H1 (cell line): Measurements from ENCODE around the gene PPP4R4. TPM values are rescaled to one million over a fixed set of nuclear protein-coding genes. Genes with fewer than 3 reads are reported as not detected.

Experiments
- CTCF ChIA-PET: fragments of 300-600 bp; sonication (Branson Sonifier 250); formaldehyde crosslinking; loops from one replicate; lab custom pipeline; 2021; ENCODE audit not compliant: partially characterized antibody; lab: Charles Lee
- POLR2A ChIA-PET: fragments of 300-600 bp; sonication (Branson Sonifier 250); formaldehyde crosslinking; loops from one replicate; lab custom pipeline; 2021; ENCODE audit warnings: inconsistent platforms; ENCODE audit not compliant: partially characterized antibody; lab: Charles Lee
- DNase-seq, 2 experiments: peaks; one replicate each; pipeline versions ENCODE4 v3.0.0 to v3.0.0-alpha.2; 2010 to 2022; ENCODE audit warnings: low spot score in 2 of 2, low read depth in 1 of 2, mixed read lengths in 1 of 2
- FAIRE-seq: peaks from 2 replicates; lab custom pipeline; 2011; peaks lifted over from hg19 to GRCh38; lab: Jason Lieb, UNC
- H2AFZ ChIP-seq: 2 replicates; pipeline ENCODE4 v1.8.1; 2012; ENCODE audit warnings: low read length, inconsistent platforms
- H2AK5ac ChIP-seq: 2 replicates; pipeline ENCODE4 v1.6.1; 2013; ENCODE audit warnings: low read depth, low read length
- H2BK120ac ChIP-seq: replicated peaks from 2 replicates; pipeline ENCODE3; 2013; ENCODE audit warnings: low read depth, low read length, inconsistent platforms
- H2BK12ac ChIP-seq: 2 replicates; pipeline ENCODE4 v1.6.1; 2013; ENCODE audit warnings: low read depth, low read length
- H2BK15ac ChIP-seq: 2 replicates; pipeline ENCODE4 v1.6.1; 2013; ENCODE audit warnings: low read length
- H2BK20ac ChIP-seq: 2 replicates; pipeline ENCODE4 v1.6.1; 2013; ENCODE audit warnings: low read length
- H2BK5ac ChIP-seq: 2 replicates; pipeline ENCODE4 v1.6.1; 2013; ENCODE audit warnings: low read depth, low read length
- H3K14ac ChIP-seq: 2 replicates; pipeline ENCODE4 v1.6.1; 2013; ENCODE audit warnings: inconsistent platforms; ENCODE audit not compliant: insufficient read length
- H3K18ac ChIP-seq: 2 replicates; pipeline ENCODE4 v1.6.1; 2013; ENCODE audit warnings: low read length; ENCODE audit errors: extremely low read depth
- H3K23ac ChIP-seq: 2 replicates; pipeline ENCODE4 v1.6.1; 2013; ENCODE audit warnings: inconsistent platforms; ENCODE audit not compliant: insufficient read length
- H3K23me2 ChIP-seq: 2 replicates; pipeline ENCODE4 v1.6.1; 2013; ENCODE audit warnings: low read depth, low read length
- H3K27ac ChIP-seq: 2 replicates; pipeline ENCODE4 v1.6.1; 2011; ENCODE audit warnings: low read depth, low read length, inconsistent platforms
- H3K27me3 ChIP-seq, 4 experiments: replicated peaks in 1 of 4; 1 replicate in 1 of 4; 2 replicates in 3 of 4; pipeline versions ENCODE4 v1.6.1 to v1.8.1; 2011 to 2013; ENCODE audit warnings: low read length in 3 of 4, mild to moderate bottlenecking in 3 of 4, inconsistent platforms in 2 of 4, mixed read lengths in 2 of 4, moderate library complexity in 1 of 4; ENCODE audit not compliant: control insufficient read depth in 3 of 4, insufficient read depth in 3 of 4; ENCODE audit errors: extremely low read depth in 1 of 4
- H3K36me3 ChIP-seq, 4 experiments: 2 replicates each; pipeline versions ENCODE4 v1.6.1 to v1.8.1; 2011 to 2013; ENCODE audit warnings: mild to moderate bottlenecking in 4 of 4, low read length in 3 of 4, moderate library complexity in 2 of 4, control low read depth in 1 of 4, inconsistent platforms in 1 of 4; ENCODE audit not compliant: insufficient read depth in 4 of 4, control insufficient read depth in 2 of 4
- H3K4ac ChIP-seq: replicated peaks from 2 replicates; pipeline ENCODE3; 2013; ENCODE audit warnings: low read length, low read depth, mixed read lengths, inconsistent platforms; ENCODE audit not compliant: insufficient read length
- H3K4me1 ChIP-seq, 4 experiments: replicated peaks in 1 of 4; 1 replicate in 1 of 4; 2 replicates in 3 of 4; pipeline versions ENCODE4 v1.6.1 to v1.8.1; 2011 to 2013; ENCODE audit warnings: low read length in 3 of 4, inconsistent platforms in 2 of 4, mixed read lengths in 1 of 4; ENCODE audit not compliant: insufficient read depth in 4 of 4, control insufficient read depth in 3 of 4
- H3K4me2 ChIP-seq, 2 experiments: 2 replicates each; pipeline versions ENCODE4 v1.6.1 to v1.8.1; 2011 to 2013; ENCODE audit warnings: low read depth in 2 of 2, low read length in 2 of 2, control low read depth in 1 of 2, inconsistent platforms in 1 of 2, mild to moderate bottlenecking in 1 of 2; ENCODE audit not compliant: insufficient read depth in 1 of 2
- H3K4me3 ChIP-seq, 4 experiments: fragments of 200-600, 300-600 bp in 1 of 4; sonication (generic), shearing (Covaris generic), sonication (Bioruptor Twin) in 1 of 4; 2 replicates each; pipeline versions ENCODE4 v1.5.1 to v1.8.1; 2011 to 2016; ENCODE audit warnings: low read length in 4 of 4, low read depth in 3 of 4, control low read depth in 2 of 4, inconsistent platforms in 2 of 4, mild to moderate bottlenecking in 2 of 4, mixed read lengths in 1 of 4, moderate library complexity in 1 of 4; ENCODE audit not compliant: insufficient read depth in 2 of 4; ENCODE audit errors: extremely low read depth in 1 of 4
- H3K56ac ChIP-seq: replicated peaks from 2 replicates; pipeline ENCODE3; 2013; ENCODE audit warnings: low read depth, mild to moderate bottlenecking, mixed read lengths, low read length, inconsistent platforms; ENCODE audit not compliant: insufficient read length
- H3K79me1 ChIP-seq: 2 replicates; pipeline ENCODE4 v1.6.1; 2013; ENCODE audit warnings: low read depth, low read length, control low read depth
- H3K79me2 ChIP-seq, 2 experiments: 2 replicates each; pipeline versions ENCODE4 v1.6.1 to v1.8.1; 2012 to 2013; ENCODE audit warnings: low read length in 2 of 2, mild to moderate bottlenecking in 2 of 2, inconsistent platforms in 1 of 2; ENCODE audit not compliant: insufficient read depth in 2 of 2, control insufficient read depth in 1 of 2
- H3K9ac ChIP-seq, 4 experiments: replicated peaks in 1 of 4; 1 replicate in 1 of 4; 2 replicates in 3 of 4; pipeline versions ENCODE4 v1.6.1 to v1.8.1; 2011 to 2013; ENCODE audit warnings: low read depth in 3 of 4, low read length in 3 of 4, control low read depth in 2 of 4, mild to moderate bottlenecking in 2 of 4, moderate library complexity in 2 of 4, inconsistent platforms in 1 of 4; ENCODE audit errors: extremely low read depth in 1 of 4
- H3K9me3 ChIP-seq, 2 experiments: 2 replicates each; pipeline versions ENCODE4 v1.6.1 to v1.8.1; 2012 to 2013; ENCODE audit warnings: mild to moderate bottlenecking in 2 of 2, moderate library complexity in 2 of 2, control low read depth in 1 of 2, inconsistent platforms in 1 of 2, low read depth in 1 of 2, low read length in 1 of 2, mixed read lengths in 1 of 2; ENCODE audit not compliant: insufficient read depth in 2 of 2
- H4K20me1 ChIP-seq, 2 experiments: replicated peaks in 1 of 2; 2 replicates each; pipeline versions ENCODE3 to v1.8.1; 2011 to 2013; ENCODE audit warnings: inconsistent platforms in 2 of 2, low read length in 2 of 2, mild to moderate bottlenecking in 1 of 2; ENCODE audit not compliant: insufficient read depth in 2 of 2, control insufficient read depth in 1 of 2
- H4K5ac ChIP-seq: 2 replicates; pipeline ENCODE4 v1.6.1; 2013; ENCODE audit warnings: low read length, low read depth, mixed read lengths, inconsistent platforms; ENCODE audit not compliant: insufficient read length
- H4K8ac ChIP-seq: 2 replicates; pipeline ENCODE4 v1.8.0; 2013; ENCODE audit warnings: mild to moderate bottlenecking, moderate library complexity, low read length, inconsistent platforms; ENCODE audit not compliant: insufficient read depth; ENCODE audit errors: extremely low read depth
- H4K91ac ChIP-seq: replicated peaks from 2 replicates; pipeline ENCODE3; 2013; ENCODE audit warnings: low read length, mixed read lengths, inconsistent platforms; ENCODE audit not compliant: insufficient read length
- CBX8 ChIP-seq: fragments of 300-800, 300-1000 bp; sonication (generic); IDR thresholded peaks from 2 replicates; pipeline ENCODE4 v1.7.1; 2016; ENCODE audit warnings: low read depth, low read length, borderline replicate concordance
- CTBP2 ChIP-seq: IDR thresholded peaks from 2 replicates; pipeline ENCODE4 v1.7.0; 2011; ENCODE audit warnings: borderline replicate concordance, mild to moderate bottlenecking, moderate library complexity, mixed read lengths, low read length; ENCODE audit not compliant: insufficient read depth, insufficient read length
- EP300 ChIP-seq, 2 experiments: IDR thresholded peaks; 1 replicate in 1 of 2; 2 replicates in 1 of 2; pipeline ENCODE4 v1.6.1; 2011 to 2012; ENCODE audit warnings: low read depth in 2 of 2, low read length in 2 of 2, mild to moderate bottlenecking in 2 of 2, borderline replicate concordance in 1 of 2, inconsistent platforms in 1 of 2, moderate library complexity in 1 of 2
- NRF1 ChIP-seq: IDR thresholded peaks from 2 replicates; pipeline ENCODE4 v1.6.1; 2011; ENCODE audit warnings: mild to moderate bottlenecking, low read depth, low read length, improper control_type of control experiment
- RXRA ChIP-seq: IDR thresholded peaks from 2 replicates; pipeline ENCODE4 v1.6.1; 2011; ENCODE audit warnings: low read depth, mild to moderate bottlenecking, low read length, moderate library complexity; ENCODE audit not compliant: insufficient read depth
- SP4 ChIP-seq: IDR thresholded peaks from 2 replicates; pipeline ENCODE4 v1.6.1; 2012; ENCODE audit warnings: low read length, inconsistent platforms
- SUZ12 ChIP-seq: fragments of 200-600 bp; sonication (generic); IDR thresholded peaks from 2 replicates; pipeline ENCODE4 v1.6.1; 2012; ENCODE audit warnings: mild to moderate bottlenecking, inconsistent platforms, low read length, moderate library complexity, mixed read lengths
- TEAD4 ChIP-seq: IDR thresholded peaks from 2 replicates; pipeline ENCODE4 v1.6.1; 2012; ENCODE audit warnings: low read depth, low read length, inconsistent platforms, mixed read lengths
- WGBS, 2 experiments: shearing (Covaris generic) in 1 of 2; methylation state at CpG; one replicate each; pipeline versions ENCODE4 v1.1.6 to v1.1.7; 2013 to 2015; ENCODE audit warnings: low lambda C conversion rate in 2 of 2, mixed read lengths in 2 of 2, inconsistent platforms in 1 of 2, low coverage in 1 of 2, missing lambda C conversion rate in 1 of 2; ENCODE audit not compliant: insufficient replicate concordance in 2 of 2, insufficient coverage in 1 of 2, insufficient read length in 1 of 2; ENCODE audit errors: extremely low coverage in 1 of 2, missing lambda C conversion rate in 1 of 2; 5-methylcytosine and 5-hydroxymethylcytosine counted together
- polyA plus RNA-seq, 7 experiments: library from polyadenylated mRNA; depleted of rRNA in 3 of 7; stranded (reverse) in 5 of 7; unstranded in 2 of 7; fragments of >200 nt in 5 of 7; fragments of 200-250 nt in 2 of 7; gene quantifications; 1 replicate in 5 of 7; 2 replicates in 1 of 7; 4 replicates in 1 of 7; pipeline versions ENCODE4 v1.2.1 to v1.2.3, GENCODE V29; 2011 to 2013; ENCODE audit warnings: missing spikeins in 2 of 7, mixed read lengths in 2 of 7
- total RNA-seq: library from RNA; stranded (reverse); fragmentation: NEBNext Ultra II Directional; extraction: Animal tissue kit (Norgen Biotek cat#: 25700); gene quantifications from 2 replicates; pipeline ENCODE4 v1.2.1, GENCODE V29; 2021
- TF ChIP-seq, protein P1 (sequence below): IDR thresholded peaks from 2 replicates; pipeline ENCODE4 v1.6.1; 2011; ENCODE audit warnings: low read depth, mild to moderate bottlenecking, low read length; ENCODE audit not compliant: insufficient read depth
- TF ChIP-seq, protein P2 (sequence below): IDR thresholded peaks from 2 replicates; pipeline ENCODE4 v1.6.1; 2012; ENCODE audit warnings: inconsistent platforms

The PPP4R4 gene
- total and polyA plus RNA-seq, 2 of the 8 experiments (the other 6 are each of a cell fraction or from before 2014, with no cell fraction given): 3.3 to 9.6 TPM

DNA sequence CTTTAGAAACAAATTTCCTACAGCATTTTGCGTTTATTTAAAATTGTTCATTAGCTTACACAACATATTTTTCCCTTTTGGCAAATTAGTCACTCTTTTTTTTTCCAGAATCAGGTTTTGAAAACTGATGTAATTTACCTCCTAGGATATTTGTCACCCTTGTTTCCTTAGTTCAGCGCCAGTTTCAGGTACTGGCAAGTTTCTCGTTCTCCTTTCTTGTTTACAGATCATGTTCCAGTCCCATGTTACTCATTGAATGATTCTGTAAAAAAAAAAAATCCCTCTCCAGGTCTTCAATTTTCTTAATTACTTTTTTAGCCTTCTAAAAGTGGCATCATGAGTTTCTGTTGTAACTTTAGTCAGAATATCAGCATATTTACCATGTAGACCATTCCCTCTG is 2.7 kb downstream of the PPP4R4 start:
- Histone ChIP-seq H3K79me1 (no peaks in the 10 kb centered on the region), H3K9me3 (no peaks in the 10 kb centered on the region), H2BK5ac (no peak overlapping the region), H2BK15ac (no peak overlapping the region), H3K4me3 (no peak overlapping the region), H3K23ac (no peak overlapping the region), H2BK120ac (no peak overlapping the region), H3K27ac (no peak overlapping the region), H3K9ac (no peak overlapping the region), H2AFZ (no peak overlapping the region), H3K14ac (no peak overlapping the region), H3K56ac (no peak overlapping the region), H2BK20ac (no peak overlapping the region), H3K36me3 (no peaks in the 10 kb centered on the region; a peak in 1 of 8 replicates), H3K79me2 (peaks cover 0 to 24% of the 10 kb centered on the region in 2 experiments; a peak in 2 of 4 replicates), H4K5ac (no peak overlapping the region), H3K18ac (no peak overlapping the region), H3K27me3 (peaks cover 0 to 4% (median 0%) of the 10 kb centered on the region in 4 experiments; a peak in 2 of 7 replicates)
- no peak for DNase-seq
- POLR2A ChIA-PET: no interaction called here
- WGBS, 2 experiments: 92% methylated on average over 3 of the region's 3 CpGs; no CpG with 5 or more reads in 1 of the 2 experiments
- FAIRE-seq: no peak
- TF ChIP-seq, protein P1, sequence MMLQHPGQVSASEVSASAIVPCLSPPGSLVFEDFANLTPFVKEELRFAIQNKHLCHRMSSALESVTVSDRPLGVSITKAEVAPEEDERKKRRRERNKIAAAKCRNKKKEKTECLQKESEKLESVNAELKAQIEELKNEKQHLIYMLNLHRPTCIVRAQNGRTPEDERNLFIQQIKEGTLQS: no peak
- TF ChIP-seq NRF1 (no peak), SUZ12 (no peak), SP4 (no peak), RXRA (no peak), TEAD4 (no peak), CBX8 (no peak), CTBP2 (no peak), EP300 (IDR thresholded peaks at IDR 0.05; ENCODE audit: borderline replicate concordance in 1 of 2, low read depth in 2 of 2, low read length in 2 of 2) (no peak)
- TF ChIP-seq, protein P2, sequence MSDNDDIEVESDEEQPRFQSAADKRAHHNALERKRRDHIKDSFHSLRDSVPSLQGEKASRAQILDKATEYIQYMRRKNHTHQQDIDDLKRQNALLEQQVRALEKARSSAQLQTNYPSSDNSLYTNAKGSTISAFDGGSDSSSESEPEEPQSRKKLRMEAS: no peak
- TF ChIP-seq, all 59 proteins: peak for 0
- H4K20me1 ChIP-seq: no peaks in the 10 kb centered on the region
- no peak overlapping the region for H4K8ac ChIP-seq
- no peak overlapping the region for H2AK5ac ChIP-seq
- H3K4ac ChIP-seq: no peak overlapping the region
- CTCF ChIA-PET: no interaction called here
- H3K4me2 ChIP-seq: no peak overlapping the region
- peaks cover 9% of the 10 kb centered on the region; the same call in 1 of the 2 replicates for H3K23me2 ChIP-seq
- no peak overlapping the region for H2BK12ac ChIP-seq
- H3K4me1 ChIP-seq: peaks cover 0 to 6% (median 3%) of the 10 kb centered on the region in 4 experiments; a peak in 5 of 7 replicates
- H4K91ac ChIP-seq: no peak overlapping the region
